ENCODE results near the gene HASPIN.

The HASPIN gene

DNA sequence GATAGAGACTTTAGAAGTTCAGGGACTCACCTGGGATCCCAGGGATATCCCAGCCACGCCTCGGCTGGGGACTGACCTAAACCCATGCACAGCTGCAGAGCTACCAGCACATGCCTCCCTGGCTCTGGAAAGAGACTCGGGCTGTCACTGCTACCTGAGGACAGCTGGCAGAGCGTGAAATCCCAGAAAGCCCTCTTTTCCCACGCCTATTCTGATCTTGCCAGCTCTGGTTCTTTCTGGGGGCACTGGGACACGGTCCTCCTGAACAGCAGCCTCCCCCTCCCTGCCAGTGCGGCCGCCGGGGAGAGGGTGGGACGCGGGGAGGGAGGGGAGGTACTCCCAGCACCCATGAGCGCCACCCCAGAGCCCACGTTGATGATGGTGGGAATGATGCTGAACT lies 38.5 kb upstream of the HASPIN start:
- TF ChIP-seq SPI1 (IDR thresholded peaks at IDR 0.05; ENCODE audit: low read depth, low read length), result no peak
- TF ChIP-seq POLR2AphosphoS5 (IDR thresholded peaks at IDR 0.05; ENCODE audit: low read depth, low read length), result no peak
- no peak for TF ChIP-seq PAX5 (IDR thresholded peaks at IDR 0.05; ENCODE audit: insufficient read depth, low read length, severe bottlenecking)
- no peak for TF ChIP-seq TAF1 (IDR thresholded peaks at IDR 0.05; ENCODE audit: low read depth, low read length)
- TF ChIP-seq POU2F2 (IDR thresholded peaks at IDR 0.05; ENCODE audit: low read depth, low read length), result no peak
- TF ChIP-seq POLR2A (IDR thresholded peaks at IDR 0.05; ENCODE audit: low read depth, low read length), result no peak
- FAIRE-seq (no peak), DNase-seq (ENCODE audit: insufficient read length, low spot score) (no peak)

- FAIRE-seq (no peak), DNase-seq (ENCODE audit: insufficient read length, low spot score) (no peak)
- no peak for TF ChIP-seq POLR2A (IDR thresholded peaks at IDR 0.05; ENCODE audit: low read depth, low read length)
- TF ChIP-seq PAX5 (IDR thresholded peaks at IDR 0.05; ENCODE audit: insufficient read depth, low read length, severe bottlenecking), result no peak
- no peak for TF ChIP-seq TAF1 (IDR thresholded peaks at IDR 0.05; ENCODE audit: low read depth, low read length)
- no peak for TF ChIP-seq POLR2AphosphoS5 (IDR thresholded peaks at IDR 0.05; ENCODE audit: low read depth, low read length)
- TF ChIP-seq SPI1 (IDR thresholded peaks at IDR 0.05; ENCODE audit: low read depth, low read length), result no peak
- TF ChIP-seq POU2F2 (IDR thresholded peaks at IDR 0.05; ENCODE audit: low read depth, low read length), result no peak
These were observed 35.6 kb upstream of the HASPIN start for GRCh38 chr17:3688027-3688553.

DNA sequence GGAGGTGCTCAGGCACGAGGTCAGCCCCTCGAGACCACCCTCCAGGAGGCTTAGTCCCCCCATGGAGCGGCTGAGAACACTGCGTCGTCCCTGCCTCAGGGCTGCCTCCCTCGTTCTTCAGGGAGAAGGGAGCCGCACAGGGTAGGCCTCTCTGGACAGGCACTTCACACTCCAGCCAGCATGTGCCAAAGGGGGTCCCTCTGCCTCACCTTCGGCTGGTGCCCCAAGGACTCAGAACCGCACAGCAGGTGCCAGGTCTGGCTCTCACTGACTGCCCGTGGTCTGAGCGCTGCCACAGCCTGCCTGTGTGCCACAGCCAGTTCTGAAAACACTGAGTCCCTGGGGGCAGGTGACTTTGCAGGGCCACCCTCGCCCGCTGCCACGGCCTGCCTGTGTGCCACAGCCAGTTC lies 34.8 kb upstream of the HASPIN start:
- no peak for DNase-seq (ENCODE audit: insufficient read length, low spot score)
- TF ChIP-seq POLR2A (IDR thresholded peaks at IDR 0.05; ENCODE audit: low read depth, low read length) (no peak), POU2F2 (IDR thresholded peaks at IDR 0.05; ENCODE audit: low read depth, low read length) (no peak), POLR2AphosphoS5 (IDR thresholded peaks at IDR 0.05; ENCODE audit: low read depth, low read length) (no peak), SPI1 (IDR thresholded peaks at IDR 0.05; ENCODE audit: low read depth, low read length) (no peak)
- peak; percentile 23 for FAIRE-seq

DNA sequence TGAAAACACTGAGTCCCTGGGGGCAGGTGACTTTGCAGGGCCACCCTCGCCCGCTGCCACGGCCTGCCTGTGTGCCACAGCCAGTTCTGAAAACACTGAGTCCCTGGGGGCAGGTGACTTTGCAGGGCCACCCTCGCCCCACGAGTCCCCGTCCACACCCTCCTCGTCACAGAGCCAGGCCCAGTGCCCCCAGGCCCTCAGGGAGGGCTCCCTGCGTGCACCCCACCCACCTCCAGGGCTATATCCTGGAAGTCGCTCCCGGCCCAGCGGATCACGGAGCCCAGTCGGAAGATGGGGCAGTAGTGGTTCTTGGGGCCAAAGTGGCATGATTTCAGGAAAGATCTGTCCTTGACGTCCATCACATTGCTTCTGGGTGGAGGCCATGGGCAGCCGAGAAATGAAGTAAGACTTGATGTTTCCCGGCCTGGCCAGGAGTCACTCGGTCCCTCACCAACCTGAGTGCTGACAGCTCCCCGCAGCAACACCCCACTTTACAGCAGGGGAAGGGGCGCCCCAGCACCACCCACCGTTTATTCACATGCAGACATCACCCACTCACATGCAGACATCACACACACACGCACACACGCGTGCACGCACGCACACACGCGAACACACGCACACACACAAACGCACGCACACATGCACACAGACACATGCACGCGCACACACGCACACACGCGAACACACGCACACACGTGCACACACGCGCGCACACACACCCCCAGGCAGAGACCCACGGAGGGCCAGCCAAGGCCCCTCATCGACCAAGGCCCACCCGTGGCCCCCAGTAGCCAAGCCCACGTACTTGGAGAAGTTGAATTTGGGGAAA lies 34.2 kb upstream of the HASPIN start:
- DNase-seq (ENCODE audit: insufficient read length, low spot score), result no peak
- no peak for TF ChIP-seq TAF1 (IDR thresholded peaks at IDR 0.05; ENCODE audit: low read depth, low read length)
- TF ChIP-seq POLR2A (IDR thresholded peaks at IDR 0.05; ENCODE audit: low read depth, low read length), result no peak
- no peak for TF ChIP-seq POU2F2 (IDR thresholded peaks at IDR 0.05; ENCODE audit: low read depth, low read length)
- TF ChIP-seq SPI1 (IDR thresholded peaks at IDR 0.05; ENCODE audit: low read depth, low read length), result no peak
- no peak for TF ChIP-seq PAX5 (IDR thresholded peaks at IDR 0.05; ENCODE audit: insufficient read depth, low read length, severe bottlenecking)
- TF ChIP-seq POLR2AphosphoS5 (IDR thresholded peaks at IDR 0.05; ENCODE audit: low read depth, low read length), result no peak
- FAIRE-seq, result peak; percentile 86

GRCh38 chr17:3690094-3690715 lies 33.5 kb upstream of the HASPIN start:
- FAIRE-seq, result no peak
- DNase-seq (ENCODE audit: insufficient read length, low spot score), result no peak
- no peak for TF ChIP-seq TAF1 (IDR thresholded peaks at IDR 0.05; ENCODE audit: low read depth, low read length)
- no peak for TF ChIP-seq POLR2AphosphoS5 (IDR thresholded peaks at IDR 0.05; ENCODE audit: low read depth, low read length)
- TF ChIP-seq POU2F2 (IDR thresholded peaks at IDR 0.05; ENCODE audit: low read depth, low read length), result no peak
- TF ChIP-seq SPI1 (IDR thresholded peaks at IDR 0.05; ENCODE audit: low read depth, low read length), result no peak
- no peak for TF ChIP-seq POLR2A (IDR thresholded peaks at IDR 0.05; ENCODE audit: low read depth, low read length)
- TF ChIP-seq PAX5 (IDR thresholded peaks at IDR 0.05; ENCODE audit: insufficient read depth, low read length, severe bottlenecking), result no peak

DNA sequence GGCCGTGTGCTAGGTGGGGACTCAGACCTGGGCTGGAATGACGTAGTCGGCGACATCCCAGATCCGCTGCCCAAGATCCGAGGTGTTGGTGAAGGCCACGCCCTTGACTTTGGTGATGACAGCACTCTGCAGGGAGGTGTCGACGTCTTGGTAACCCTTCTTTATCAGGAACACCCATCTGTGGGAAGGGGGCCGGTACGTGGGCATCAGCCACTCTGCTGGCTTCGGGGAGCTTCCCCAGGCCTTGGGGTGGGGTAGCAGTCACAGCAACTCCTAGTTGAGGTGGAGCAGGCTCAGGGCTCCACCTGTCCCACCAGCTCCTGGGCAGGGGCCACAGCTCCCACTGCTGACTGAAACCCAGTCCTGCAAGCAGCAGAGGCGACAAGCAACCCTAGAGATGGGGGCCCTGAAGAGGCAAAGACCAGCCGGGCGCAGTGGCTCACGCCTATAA lies 32.1 kb upstream of the HASPIN start:
- FAIRE-seq (peak; percentile 35), DNase-seq (ENCODE audit: insufficient read length, low spot score) (no peak)
- no peak for TF ChIP-seq PAX5 (IDR thresholded peaks at IDR 0.05; ENCODE audit: insufficient read depth, low read length, severe bottlenecking)
- TF ChIP-seq TAF1 (IDR thresholded peaks at IDR 0.05; ENCODE audit: low read depth, low read length), result no peak
- TF ChIP-seq POLR2A (IDR thresholded peaks at IDR 0.05; ENCODE audit: low read depth, low read length), result no peak
- no peak for TF ChIP-seq POU2F2 (IDR thresholded peaks at IDR 0.05; ENCODE audit: low read depth, low read length)
- TF ChIP-seq SPI1 (IDR thresholded peaks at IDR 0.05; ENCODE audit: low read depth, low read length), result no peak
- no peak for TF ChIP-seq POLR2AphosphoS5 (IDR thresholded peaks at IDR 0.05; ENCODE audit: low read depth, low read length)

- TF ChIP-seq POU2F2 (IDR thresholded peaks at IDR 0.05; ENCODE audit: low read depth, low read length), result no peak
- no peak for TF ChIP-seq POLR2AphosphoS5 (IDR thresholded peaks at IDR 0.05; ENCODE audit: low read depth, low read length)
- no peak for TF ChIP-seq POLR2A (IDR thresholded peaks at IDR 0.05; ENCODE audit: low read depth, low read length)
- TF ChIP-seq SPI1 (IDR thresholded peaks at IDR 0.05; ENCODE audit: low read depth, low read length), result no peak
- TF ChIP-seq PAX5 (IDR thresholded peaks at IDR 0.05; ENCODE audit: insufficient read depth, low read length, severe bottlenecking), result no peak
- TF ChIP-seq TAF1 (IDR thresholded peaks at IDR 0.05; ENCODE audit: low read depth, low read length), result no peak
- DNase-seq (ENCODE audit: insufficient read length, low spot score), result no peak
- no peak for FAIRE-seq
These were observed 31.4 kb upstream of the HASPIN start for GRCh38 chr17:3692346-3692745.

DNA sequence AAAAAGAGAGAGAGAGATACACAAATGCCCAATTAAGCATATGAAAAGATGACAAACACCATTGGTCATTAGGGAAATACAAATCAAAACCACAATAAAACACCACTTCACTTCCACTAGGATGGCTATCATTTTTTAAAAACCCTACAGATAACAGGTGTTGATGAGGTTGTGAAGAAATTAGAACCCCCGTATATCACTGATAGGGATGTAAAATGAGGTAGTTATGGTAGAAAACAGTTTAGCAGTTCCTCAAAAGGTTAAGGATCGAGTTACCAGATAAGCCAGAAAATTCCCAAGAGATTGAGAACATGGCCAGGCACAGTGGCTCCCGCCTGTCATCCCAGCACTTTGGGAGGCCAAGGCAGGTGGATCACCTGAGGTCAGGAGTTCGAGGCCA lies 30.6 kb upstream of the HASPIN start:
- TF ChIP-seq POLR2AphosphoS5 (IDR thresholded peaks at IDR 0.05; ENCODE audit: low read depth, low read length) (no peak), SPI1 (IDR thresholded peaks at IDR 0.05; ENCODE audit: low read depth, low read length) (no peak), PAX5 (IDR thresholded peaks at IDR 0.05; ENCODE audit: insufficient read depth, low read length, severe bottlenecking) (no peak), POLR2A (IDR thresholded peaks at IDR 0.05; ENCODE audit: low read depth, low read length) (no peak), TAF1 (IDR thresholded peaks at IDR 0.05; ENCODE audit: low read depth, low read length) (no peak), POU2F2 (IDR thresholded peaks at IDR 0.05; ENCODE audit: low read depth, low read length) (no peak)
- FAIRE-seq, result no peak
- no peak for DNase-seq (ENCODE audit: insufficient read length, low spot score)

- TF ChIP-seq TAF1 (IDR thresholded peaks at IDR 0.05; ENCODE audit: low read depth, low read length) (no peak), POLR2A (IDR thresholded peaks at IDR 0.05; ENCODE audit: low read depth, low read length) (no peak), POLR2AphosphoS5 (IDR thresholded peaks at IDR 0.05; ENCODE audit: low read depth, low read length) (no peak; the same call in 1 of the 2 replicates), SPI1 (IDR thresholded peaks at IDR 0.05; ENCODE audit: low read depth, low read length) (no peak), PAX5 (IDR thresholded peaks at IDR 0.05; ENCODE audit: insufficient read depth, low read length, severe bottlenecking) (peak; percentile 78), POU2F2 (IDR thresholded peaks at IDR 0.05; ENCODE audit: low read depth, low read length) (no peak; the same call in 1 of the 2 replicates)
- DNase-seq (ENCODE audit: insufficient read length, low spot score), result no peak
- peak; percentile 89 for FAIRE-seq
These were observed 29.9 kb upstream of the HASPIN start for GRCh38 chr17:3693829-3694231.
